GM23338 (cell line): ENCODE measurements around the gene DIRAS3. TPM values are rescaled to one million over a fixed set of nuclear protein-coding genes. Genes with fewer than 3 reads are reported as not detected.

ENCODE experiments used
- ATAC-seq: fragments of 200-7000 bp; cut with Tn5 transposase; 3 replicates; pipeline ENCODE4 v1.9.1; 2020
- DNase-seq: peaks from one replicate; pipeline ENCODE4 v3.0.0-alpha.2; 2015; ENCODE audit warnings: low spot score
- H2AFZ ChIP-seq: fragments of 200-600 bp; sonication (generic); 2 replicates; pipeline ENCODE4 v1.8.0; 2016; ENCODE audit warnings: antibody characterized with exemption, mild to moderate bottlenecking, moderate library complexity
- H3F3A ChIP-seq: fragments of 200-600 bp; sonication (generic); replicated peaks from 2 replicates; pipeline ENCODE4 v1.8.0; 2017; ENCODE audit warnings: antibody characterized with exemption, mixed run types, low read depth
- H3K27ac ChIP-seq: fragments of 200-600 bp; sonication (generic); 2 replicates; pipeline ENCODE4 v1.6.1; 2016; ENCODE audit warnings: low read depth
- H3K27me3 ChIP-seq: fragments of 200-600 bp; sonication (generic); 2 replicates; pipeline ENCODE4 v1.8.0; 2016; ENCODE audit warnings: mild to moderate bottlenecking, mixed run types, moderate library complexity; ENCODE audit not compliant: insufficient read depth
- H3K36me3 ChIP-seq: fragments of 200-600 bp; sonication (generic); 2 replicates; pipeline ENCODE4 v1.8.0; 2016; ENCODE audit warnings: mild to moderate bottlenecking; ENCODE audit not compliant: insufficient read depth
- H3K4me1 ChIP-seq: fragments of 200-600 bp; sonication (generic); 2 replicates; pipeline ENCODE4 v1.8.0; 2016; ENCODE audit warnings: mild to moderate bottlenecking, moderate library complexity; ENCODE audit not compliant: insufficient read depth
- H3K4me2 ChIP-seq: fragments of 200-600 bp; sonication (generic); 2 replicates; pipeline ENCODE4 v1.7.1; 2017; ENCODE audit warnings: mixed run types
- H3K4me3 ChIP-seq: fragments of 200-600 bp; sonication (generic); 2 replicates; pipeline ENCODE4 v1.6.1; 2016; ENCODE audit warnings: mixed run types
- H3K79me2 ChIP-seq: fragments of 200-600 bp; sonication (generic); replicated peaks from 2 replicates; pipeline ENCODE4 v1.8.0; 2017; ENCODE audit warnings: mild to moderate bottlenecking; ENCODE audit not compliant: insufficient read depth
- H3K9me2 ChIP-seq: fragments of 200-600 bp; sonication (generic); 2 replicates; pipeline ENCODE4 v1.8.0; 2017; ENCODE audit not compliant: insufficient read depth
- H4K20me1 ChIP-seq: fragments of 200-600 bp; sonication (generic); replicated peaks from 2 replicates; pipeline ENCODE4 v1.8.0; 2017; ENCODE audit warnings: mild to moderate bottlenecking; ENCODE audit not compliant: insufficient read depth
- H3K27ac Mint-ChIP-seq: 2 replicates; pipeline ENCODE4 v1.8.0; 2020; ENCODE audit warnings: inconsistent platforms, mild to moderate bottlenecking, moderate library complexity, mixed read lengths
- H3K27me3 Mint-ChIP-seq: 3 replicates; pipeline ENCODE4 v1.8.0; 2022; ENCODE audit warnings: low read depth, mild to moderate bottlenecking, moderate library complexity, mixed read lengths, inconsistent platforms; ENCODE audit not compliant: insufficient read depth, poor library complexity
- H3K36me3 Mint-ChIP-seq: 3 replicates; pipeline ENCODE4 v1.8.0; 2021; ENCODE audit warnings: low read depth, mild to moderate bottlenecking, inconsistent platforms, moderate library complexity, mixed read lengths
- H3K4me1 Mint-ChIP-seq: 3 replicates; pipeline ENCODE4 v1.8.0; 2020; ENCODE audit warnings: mild to moderate bottlenecking, inconsistent platforms, mixed read lengths
- H3K4me3 Mint-ChIP-seq: 3 replicates; pipeline ENCODE4 v1.8.0; 2021; ENCODE audit warnings: moderate library complexity, mild to moderate bottlenecking, inconsistent platforms, mixed read lengths
- H3K9me3 Mint-ChIP-seq: 3 replicates; pipeline ENCODE4 v1.8.0; 2020; ENCODE audit warnings: moderate library complexity, mild to moderate bottlenecking, inconsistent platforms, mixed read lengths
- CREB1 ChIP-seq: fragments of 250-450 bp; sonication (Bioruptor Pico); IDR thresholded peaks from 2 replicates; pipeline ENCODE4 v1.5.0; 2020; ENCODE audit warnings: low read depth, mild to moderate bottlenecking, moderate library complexity
- ETS1 ChIP-seq: IDR thresholded peaks from 2 replicates; pipeline ENCODE4 v1.6.1; 2016; ENCODE audit warnings: antibody characterized with exemption
- EZH2 ChIP-seq: fragments of 200-600 bp; sonication (generic); IDR thresholded peaks from one replicate; pipeline ENCODE4 v1.8.0; 2017; ENCODE audit warnings: antibody characterized with exemption, mild to moderate bottlenecking, low read depth; ENCODE audit not compliant: unreplicated experiment
- EZH2phosphoT487 ChIP-seq: fragments of 200-600 bp; sonication (generic); IDR thresholded peaks from one replicate; pipeline ENCODE4 v1.8.1; 2018; ENCODE audit warnings: antibody characterized with exemption; ENCODE audit not compliant: unreplicated experiment
- JUNB ChIP-seq: IDR thresholded peaks from one replicate; pipeline ENCODE4 v1.6.1; 2016; ENCODE audit warnings: antibody characterized with exemption; ENCODE audit not compliant: unreplicated experiment
- NANOG ChIP-seq: IDR thresholded peaks from 2 replicates; pipeline ENCODE4 v1.6.1; 2016; ENCODE audit warnings: antibody characterized with exemption, borderline replicate concordance
- POLR2AphosphoS5 ChIP-seq: IDR thresholded peaks from 2 replicates; pipeline ENCODE4 v1.6.1; 2016; ENCODE audit warnings: antibody characterized with exemption, low read depth
- STAT1 ChIP-seq: IDR thresholded peaks from one replicate; pipeline ENCODE4 v1.6.1; 2016; ENCODE audit warnings: antibody characterized with exemption; ENCODE audit not compliant: unreplicated experiment
- ZNF114 ChIP-seq: fragments of 250-450 bp; sonication (Bioruptor Pico); IDR thresholded peaks from 2 replicates; pipeline ENCODE4 v1.5.0; 2020; ENCODE audit warnings: mild to moderate bottlenecking, moderate library complexity
- ZNF331 ChIP-seq: fragments of 250-450 bp; sonication (Bioruptor Pico); IDR thresholded peaks from 2 replicates; pipeline ENCODE4 v1.5.0; 2020; ENCODE audit warnings: low read depth, mild to moderate bottlenecking, moderate library complexity
- polyA plus RNA-seq: library from polyadenylated mRNA; unstranded; fragments of >200 nt; fragmentation: Nextera tagmentation; extraction: Ambion mirVana; gene quantifications from 2 replicates; pipeline ENCODE4 v1.2.1, GENCODE V29; 2016
- total RNA-seq: library from RNA; depleted of rRNA; stranded (reverse); fragments of >200 nt; shearing (Covaris generic); gene quantifications from 2 replicates; pipeline ENCODE4 v1.2.3, GENCODE V29; 2014
- TF ChIP-seq, protein P1 (sequence below): IDR thresholded peaks from one replicate; pipeline ENCODE4 v1.6.1; 2018; ENCODE audit warnings: antibody characterized with exemption; ENCODE audit not compliant: unreplicated experiment
- TF ChIP-seq, protein P2 (sequence below), 2 experiments: fragments of 200-600 bp in 1 of 2; sonication (generic) in 1 of 2; conservative IDR thresholded peaks; 2 replicates each; pipeline versions ENCODE4 v1.5.1 to v1.6.1; 2016 to 2017; ENCODE audit warnings: antibody characterized with exemption in 2 of 2, low read depth in 2 of 2, mild to moderate bottlenecking in 2 of 2, moderate library complexity in 1 of 2
- TF ChIP-seq, protein P3 (sequence below): fragments of 250-450 bp; sonication (Bioruptor Pico); IDR thresholded peaks from 2 replicates; pipeline ENCODE4 v1.5.0; 2020; ENCODE audit warnings: mild to moderate bottlenecking, moderate library complexity

Gene DIRAS3
- total and polyA plus RNA-seq, 2 experiments from 2014 or later = 0.21 to 0.40 TPM

DNA sequence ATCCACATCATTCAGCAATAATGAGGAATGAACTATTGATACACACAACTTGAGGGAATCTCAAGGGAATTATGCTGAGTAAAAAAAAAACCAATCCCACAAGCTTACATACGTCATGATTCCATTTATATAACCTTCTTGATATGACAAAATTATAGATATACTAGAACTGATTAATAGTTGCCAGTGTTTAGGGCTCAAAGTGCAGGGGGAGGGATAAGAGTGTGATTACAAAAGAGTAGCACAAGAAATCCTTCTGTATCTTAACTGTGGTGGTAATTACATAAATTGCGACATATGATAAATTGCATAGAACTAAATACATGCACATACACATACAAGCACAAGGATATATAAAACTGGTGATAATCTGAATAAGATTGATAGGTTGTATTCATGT, 13.5 kb downstream of the DIRAS3 start:
- Mint-ChIP-seq H3K27me3 (no peaks in the 10 kb centered on the region), H3K27ac (no peak overlapping the region), H3K36me3 (no peaks in the 10 kb centered on the region), H3K4me1 (no peaks in the 10 kb centered on the region), H3K9me3 (no peaks in the 10 kb centered on the region; the same call in 2 of the 3 replicates), H3K4me3 (no peak overlapping the region)
- Histone ChIP-seq H3K27ac (no peak overlapping the region), H3K36me3 (no peaks in the 10 kb centered on the region), H3K4me3 (no peak overlapping the region), H3F3A (no peaks in the 10 kb centered on the region), H3K27me3 (no peaks in the 10 kb centered on the region), H3K4me1 (no peaks in the 10 kb centered on the region), H3K79me2 (no peaks in the 10 kb centered on the region), H2AFZ (no peak overlapping the region), H3K9me2 (peaks cover 4% of the 10 kb centered on the region), H4K20me1 (no peaks in the 10 kb centered on the region), H3K4me2 (no peak overlapping the region)
- TF ChIP-seq ZNF331 (CRISPR knock-in tag) (no peak), CREB1 (no peak), STAT1 (no peak), EZH2phosphoT487 (no peak), JUNB (no peak), EZH2 (no peak), NANOG (no peak), ETS1 (no peak), ZNF114 (CRISPR knock-in tag) (no peak), POLR2AphosphoS5 (no peak)
- TF ChIP-seq, protein P1, sequence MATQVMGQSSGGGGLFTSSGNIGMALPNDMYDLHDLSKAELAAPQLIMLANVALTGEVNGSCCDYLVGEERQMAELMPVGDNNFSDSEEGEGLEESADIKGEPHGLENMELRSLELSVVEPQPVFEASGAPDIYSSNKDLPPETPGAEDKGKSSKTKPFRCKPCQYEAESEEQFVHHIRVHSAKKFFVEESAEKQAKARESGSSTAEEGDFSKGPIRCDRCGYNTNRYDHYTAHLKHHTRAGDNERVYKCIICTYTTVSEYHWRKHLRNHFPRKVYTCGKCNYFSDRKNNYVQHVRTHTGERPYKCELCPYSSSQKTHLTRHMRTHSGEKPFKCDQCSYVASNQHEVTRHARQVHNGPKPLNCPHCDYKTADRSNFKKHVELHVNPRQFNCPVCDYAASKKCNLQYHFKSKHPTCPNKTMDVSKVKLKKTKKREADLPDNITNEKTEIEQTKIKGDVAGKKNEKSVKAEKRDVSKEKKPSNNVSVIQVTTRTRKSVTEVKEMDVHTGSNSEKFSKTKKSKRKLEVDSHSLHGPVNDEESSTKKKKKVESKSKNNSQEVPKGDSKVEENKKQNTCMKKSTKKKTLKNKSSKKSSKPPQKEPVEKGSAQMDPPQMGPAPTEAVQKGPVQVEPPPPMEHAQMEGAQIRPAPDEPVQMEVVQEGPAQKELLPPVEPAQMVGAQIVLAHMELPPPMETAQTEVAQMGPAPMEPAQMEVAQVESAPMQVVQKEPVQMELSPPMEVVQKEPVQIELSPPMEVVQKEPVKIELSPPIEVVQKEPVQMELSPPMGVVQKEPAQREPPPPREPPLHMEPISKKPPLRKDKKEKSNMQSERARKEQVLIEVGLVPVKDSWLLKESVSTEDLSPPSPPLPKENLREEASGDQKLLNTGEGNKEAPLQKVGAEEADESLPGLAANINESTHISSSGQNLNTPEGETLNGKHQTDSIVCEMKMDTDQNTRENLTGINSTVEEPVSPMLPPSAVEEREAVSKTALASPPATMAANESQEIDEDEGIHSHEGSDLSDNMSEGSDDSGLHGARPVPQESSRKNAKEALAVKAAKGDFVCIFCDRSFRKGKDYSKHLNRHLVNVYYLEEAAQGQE = no peak
- TF ChIP-seq, protein P2, sequence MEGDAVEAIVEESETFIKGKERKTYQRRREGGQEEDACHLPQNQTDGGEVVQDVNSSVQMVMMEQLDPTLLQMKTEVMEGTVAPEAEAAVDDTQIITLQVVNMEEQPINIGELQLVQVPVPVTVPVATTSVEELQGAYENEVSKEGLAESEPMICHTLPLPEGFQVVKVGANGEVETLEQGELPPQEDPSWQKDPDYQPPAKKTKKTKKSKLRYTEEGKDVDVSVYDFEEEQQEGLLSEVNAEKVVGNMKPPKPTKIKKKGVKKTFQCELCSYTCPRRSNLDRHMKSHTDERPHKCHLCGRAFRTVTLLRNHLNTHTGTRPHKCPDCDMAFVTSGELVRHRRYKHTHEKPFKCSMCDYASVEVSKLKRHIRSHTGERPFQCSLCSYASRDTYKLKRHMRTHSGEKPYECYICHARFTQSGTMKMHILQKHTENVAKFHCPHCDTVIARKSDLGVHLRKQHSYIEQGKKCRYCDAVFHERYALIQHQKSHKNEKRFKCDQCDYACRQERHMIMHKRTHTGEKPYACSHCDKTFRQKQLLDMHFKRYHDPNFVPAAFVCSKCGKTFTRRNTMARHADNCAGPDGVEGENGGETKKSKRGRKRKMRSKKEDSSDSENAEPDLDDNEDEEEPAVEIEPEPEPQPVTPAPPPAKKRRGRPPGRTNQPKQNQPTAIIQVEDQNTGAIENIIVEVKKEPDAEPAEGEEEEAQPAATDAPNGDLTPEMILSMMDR (conservative IDR thresholded peaks at IDR 0.05; ENCODE audit: low read depth in 2 of 2) = no peak
- TF ChIP-seq, protein P3, sequence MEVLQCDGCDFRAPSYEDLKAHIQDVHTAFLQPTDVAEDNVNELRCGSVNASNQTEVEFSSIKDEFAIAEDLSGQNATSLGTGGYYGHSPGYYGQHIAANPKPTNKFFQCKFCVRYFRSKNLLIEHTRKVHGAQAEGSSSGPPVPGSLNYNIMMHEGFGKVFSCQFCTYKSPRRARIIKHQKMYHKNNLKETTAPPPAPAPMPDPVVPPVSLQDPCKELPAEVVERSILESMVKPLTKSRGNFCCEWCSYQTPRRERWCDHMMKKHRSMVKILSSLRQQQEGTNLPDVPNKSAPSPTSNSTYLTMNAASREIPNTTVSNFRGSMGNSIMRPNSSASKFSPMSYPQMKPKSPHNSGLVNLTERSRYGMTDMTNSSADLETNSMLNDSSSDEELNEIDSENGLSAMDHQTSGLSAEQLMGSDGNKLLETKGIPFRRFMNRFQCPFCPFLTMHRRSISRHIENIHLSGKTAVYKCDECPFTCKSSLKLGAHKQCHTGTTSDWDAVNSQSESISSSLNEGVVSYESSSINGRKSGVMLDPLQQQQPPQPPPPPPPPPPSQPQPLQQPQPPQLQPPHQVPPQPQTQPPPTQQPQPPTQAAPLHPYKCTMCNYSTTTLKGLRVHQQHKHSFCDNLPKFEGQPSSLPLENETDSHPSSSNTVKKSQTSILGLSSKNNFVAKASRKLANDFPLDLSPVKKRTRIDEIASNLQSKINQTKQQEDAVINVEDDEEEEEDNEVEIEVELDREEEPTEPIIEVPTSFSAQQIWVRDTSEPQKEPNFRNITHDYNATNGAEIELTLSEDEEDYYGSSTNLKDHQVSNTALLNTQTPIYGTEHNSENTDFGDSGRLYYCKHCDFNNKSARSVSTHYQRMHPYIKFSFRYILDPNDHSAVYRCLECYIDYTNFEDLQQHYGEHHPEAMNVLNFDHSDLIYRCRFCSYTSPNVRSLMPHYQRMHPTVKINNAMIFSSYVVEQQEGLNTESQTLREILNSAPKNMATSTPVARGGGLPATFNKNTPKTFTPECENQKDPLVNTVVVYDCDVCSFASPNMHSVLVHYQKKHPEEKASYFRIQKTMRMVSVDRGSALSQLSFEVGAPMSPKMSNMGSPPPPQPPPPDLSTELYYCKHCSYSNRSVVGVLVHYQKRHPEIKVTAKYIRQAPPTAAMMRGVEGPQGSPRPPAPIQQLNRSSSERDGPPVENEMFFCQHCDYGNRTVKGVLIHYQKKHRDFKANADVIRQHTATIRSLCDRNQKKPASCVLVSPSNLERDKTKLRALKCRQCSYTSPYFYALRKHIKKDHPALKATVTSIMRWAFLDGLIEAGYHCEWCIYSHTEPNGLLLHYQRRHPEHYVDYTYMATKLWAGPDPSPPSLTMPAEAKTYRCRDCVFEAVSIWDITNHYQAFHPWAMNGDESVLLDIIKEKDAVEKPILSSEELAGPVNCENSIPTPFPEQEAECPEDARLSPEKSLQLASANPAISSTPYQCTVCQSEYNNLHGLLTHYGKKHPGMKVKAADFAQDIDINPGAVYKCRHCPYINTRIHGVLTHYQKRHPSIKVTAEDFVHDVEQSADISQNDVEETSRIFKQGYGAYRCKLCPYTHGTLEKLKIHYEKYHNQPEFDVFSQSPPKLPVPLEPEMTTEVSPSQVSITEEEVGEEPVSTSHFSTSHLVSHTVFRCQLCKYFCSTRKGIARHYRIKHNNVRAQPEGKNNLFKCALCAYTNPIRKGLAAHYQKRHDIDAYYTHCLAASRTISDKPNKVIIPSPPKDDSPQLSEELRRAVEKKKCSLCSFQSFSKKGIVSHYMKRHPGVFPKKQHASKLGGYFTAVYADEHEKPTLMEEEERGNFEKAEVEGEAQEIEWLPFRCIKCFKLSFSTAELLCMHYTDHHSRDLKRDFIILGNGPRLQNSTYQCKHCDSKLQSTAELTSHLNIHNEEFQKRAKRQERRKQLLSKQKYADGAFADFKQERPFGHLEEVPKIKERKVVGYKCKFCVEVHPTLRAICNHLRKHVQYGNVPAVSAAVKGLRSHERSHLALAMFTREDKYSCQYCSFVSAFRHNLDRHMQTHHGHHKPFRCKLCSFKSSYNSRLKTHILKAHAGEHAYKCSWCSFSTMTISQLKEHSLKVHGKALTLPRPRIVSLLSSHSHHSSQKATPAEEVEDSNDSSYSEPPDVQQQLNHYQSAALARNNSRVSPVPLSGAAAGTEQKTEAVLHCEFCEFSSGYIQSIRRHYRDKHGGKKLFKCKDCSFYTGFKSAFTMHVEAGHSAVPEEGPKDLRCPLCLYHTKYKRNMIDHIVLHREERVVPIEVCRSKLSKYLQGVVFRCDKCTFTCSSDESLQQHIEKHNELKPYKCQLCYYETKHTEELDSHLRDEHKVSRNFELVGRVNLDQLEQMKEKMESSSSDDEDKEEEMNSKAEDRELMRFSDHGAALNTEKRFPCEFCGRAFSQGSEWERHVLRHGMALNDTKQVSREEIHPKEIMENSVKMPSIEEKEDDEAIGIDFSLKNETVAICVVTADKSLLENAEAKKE (CRISPR knock-in tag) = no peak
- no peak for DNase-seq
- no peak for ATAC-seq
